ENCODE results near the gene ZBTB12. TPM values are rescaled to one million over a fixed set of nuclear protein-coding genes. Genes with fewer than 3 reads are reported as not detected.

The ZBTB12 gene
- total and polyA plus RNA-seq, 10 donors, result 1.3 to 4.6 (median 3.9) TPM

GRCh38 chr6:31874836-31875572 lies 26.9 kb downstream of the ZBTB12 start:
- peaks cover 0 to 40% (median 6%) of the 10 kb centered on the region in 6 donors for H3K4me1 ChIP-seq
- 65 to 79% (median 73%) methylated on average over 5 of the region's 5 CpGs for WGBS, 5 donors
- no peak for TF ChIP-seq CTCF (IDR thresholded peaks at IDR 0.05 in 8 of 11, conservative IDR thresholded peaks at IDR 0.05 in 3 of 11)
- no peak for TF ChIP-seq POLR2AphosphoS5 (IDR thresholded peaks at IDR 0.05)

GRCh38 chr6:31874084-31874670 lies 27.7 kb downstream of the ZBTB12 start:
- 48 to 63% (median 50%) methylated on average over 4 of the region's 4 CpGs for WGBS, 5 donors
- Histone ChIP-seq H3K9me3 (no peaks in the 10 kb centered on the region), H3K4me1 (peaks cover 0 to 40% (median 6%) of the 10 kb centered on the region in 6 donors), H3K27ac (no peak overlapping the region), H3K36me3 (peaks cover 0 to 1% (median 0%) of the 10 kb centered on the region in 6 donors), H3K27me3 (replicated peaks in 1 of 7) (no peaks in the 10 kb centered on the region), H3K4me3 (no peak overlapping the region)
- intact Hi-C loops (cut with DNase I; ENCODE audit: low total_unique reads), result no loop called here
- DNase-seq, result no peak
- TF ChIP-seq CTCF (IDR thresholded peaks at IDR 0.05 in 8 of 11, conservative IDR thresholded peaks at IDR 0.05 in 3 of 11) (no peak), POLR2A (IDR thresholded peaks at IDR 0.05) (no peak), POLR2AphosphoS5 (IDR thresholded peaks at IDR 0.05) (no peak)

More at GRCh38 chr6:31874836-31875572, 26.9 kb downstream of the ZBTB12 start:
- H3K36me3 ChIP-seq, result peaks cover 0 to 9% (median 7%) of the 10 kb centered on the region in 6 donors
- no peaks in the 10 kb centered on the region for H3K9me3 ChIP-seq
- H3K27me3 ChIP-seq (replicated peaks in 1 of 7), result no peaks in the 10 kb centered on the region
- DNase-seq, result no peak
- no peak overlapping the region for H3K4me3 ChIP-seq
- no peak overlapping the region for H3K27ac ChIP-seq
- intact Hi-C loops (cut with DNase I; ENCODE audit: low total_unique reads), result no loop called here

- no peak overlapping the region for H3K4me3 ChIP-seq
- no peaks in the 10 kb centered on the region for H3K36me3 ChIP-seq
- TF ChIP-seq POLR2AphosphoS5 (IDR thresholded peaks at IDR 0.05) (no peak), POLR2A (IDR thresholded peaks at IDR 0.05) (no peak), CTCF (IDR thresholded peaks at IDR 0.05 in 8 of 11, conservative IDR thresholded peaks at IDR 0.05 in 3 of 11) (no peak)
- no peak for DNase-seq
- peak overlapping the region in 3 of 8 donors; percentile 17 to 57 (median 44) for H3K27ac ChIP-seq
- H3K4me1 ChIP-seq, result peaks cover 0 to 20% (median 0%) of the 10 kb centered on the region in 6 donors
- intact Hi-C loops (cut with DNase I; ENCODE audit: low total_unique reads), result no loop called here
- H3K9me3 ChIP-seq, result no peaks in the 10 kb centered on the region
- H3K27me3 ChIP-seq (replicated peaks in 1 of 7), result no peaks in the 10 kb centered on the region
- 64 to 71% (median 69%) methylated on average over 9 of the region's 9 CpGs for WGBS, 5 donors
These were observed 30.7 kb downstream of the ZBTB12 start for GRCh38 chr6:31871046-31871659.

All from spleen (tissue), 11 donors.